Measurements from ENCODE around the gene TMTC2. TPM values are rescaled to one million over a fixed set of nuclear protein-coding genes. Genes with fewer than 3 reads are reported as not detected.

TMTC2 gene
- total and polyA plus RNA-seq, 5 donors from 2014 or later, result 0.10 to 6.3 (median 0.21) TPM

DNA sequence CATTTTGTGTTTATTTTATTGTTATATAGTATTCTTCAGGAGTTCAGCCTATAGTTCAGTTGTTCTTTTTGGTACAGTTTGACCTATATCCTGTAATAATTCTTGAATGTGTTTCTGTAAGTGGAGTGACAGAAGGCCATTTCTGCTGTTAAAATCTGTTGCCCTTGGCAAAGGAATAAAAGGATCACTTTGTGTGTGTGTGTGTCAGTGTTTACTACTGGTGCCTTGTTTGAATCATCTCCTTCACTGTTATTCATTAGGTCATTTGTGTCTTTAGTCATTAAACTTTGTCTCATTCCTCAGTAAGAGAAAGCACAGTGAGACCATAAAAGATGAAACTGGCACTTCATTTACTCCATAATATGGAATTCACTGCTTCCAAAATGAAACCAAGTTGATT lies 130.7 kb downstream of the TMTC2 start:
- no peak for ATAC-seq (ENCODE audit: low read depth in 2 of 2)
- peaks cover 0 to 7% (median 0%) of the 10 kb centered on the region in 7 donors for H3K9me3 Mint-ChIP-seq
- H3K4me3 Mint-ChIP-seq, result no peak overlapping the region
- H3K9me3 ChIP-seq (ENCODE audit: control insufficient read depth in 2 of 2, low read length in 2 of 2), result no peaks in the 10 kb centered on the region
- H3K4me1 Mint-ChIP-seq, result peaks cover 0 to 5% (median 0%) of the 10 kb centered on the region in 4 donors
- peaks cover 7% of the 10 kb centered on the region for H3K36me3 Mint-ChIP-seq
- H3K36me3 ChIP-seq (ENCODE audit: control insufficient read depth, insufficient read depth, low read length), result no peaks in the 10 kb centered on the region
- H3K27me3 Mint-ChIP-seq, result no peaks in the 10 kb centered on the region
- no peaks in the 10 kb centered on the region for H3K27me3 ChIP-seq (ENCODE audit: control insufficient read depth, insufficient read depth, low read length)
- H3K27ac ChIP-seq (ENCODE audit: insufficient read depth, low read length, poor library complexity, severe bottlenecking), result no peak overlapping the region
- no peak for DNase-seq
- H3K4me3 ChIP-seq (ENCODE audit: low read depth, low read length), result no peak overlapping the region
- no peak overlapping the region for H3K27ac Mint-ChIP-seq
- H3K4me1 ChIP-seq (ENCODE audit: control insufficient read depth, insufficient read depth, low read length, poor library complexity, severe bottlenecking), result no peaks in the 10 kb centered on the region

DNA sequence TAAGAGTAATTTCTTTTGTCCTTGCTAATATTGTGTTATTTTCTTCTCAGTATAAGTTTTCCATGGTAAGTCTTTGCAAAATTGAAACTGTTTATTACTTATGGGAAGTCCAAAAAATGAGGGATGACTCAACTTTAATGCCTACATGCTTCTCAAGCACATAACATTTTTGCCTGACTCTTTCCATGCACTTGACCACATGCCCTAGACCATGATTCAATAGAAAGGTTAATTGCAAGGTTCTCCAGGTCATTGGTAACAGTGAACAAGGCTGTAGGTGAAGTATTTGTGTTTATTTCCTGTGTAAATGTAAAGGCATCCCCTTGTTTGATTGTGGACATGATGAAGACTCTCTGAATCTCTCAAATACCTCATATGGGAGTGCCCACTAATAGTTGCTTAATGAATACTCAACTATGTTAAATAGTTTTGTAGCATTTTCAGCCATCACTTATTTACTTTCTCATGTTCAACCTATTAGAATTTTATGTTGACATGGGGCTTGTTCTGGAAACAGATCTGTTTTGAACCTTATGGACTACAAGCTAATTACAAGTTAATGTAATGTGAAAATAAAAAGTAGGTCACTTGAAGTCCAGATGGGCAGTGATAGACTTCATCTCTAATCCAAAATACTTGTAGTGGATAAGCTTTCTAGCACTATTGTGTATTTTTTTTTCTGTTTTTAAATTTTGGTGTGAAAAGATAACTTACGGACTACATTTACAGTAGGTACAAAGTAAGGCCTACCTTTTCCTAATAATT lies 131.7 kb downstream of the TMTC2 start:
- H3K36me3 Mint-ChIP-seq, result peaks cover 7% of the 10 kb centered on the region
- DNase-seq (no peak), ATAC-seq (ENCODE audit: low read depth in 2 of 2) (no peak)
- peaks cover 0 to 7% (median 0%) of the 10 kb centered on the region in 7 donors for H3K9me3 Mint-ChIP-seq
- no peaks in the 10 kb centered on the region for H3K4me1 ChIP-seq (ENCODE audit: control insufficient read depth, insufficient read depth, low read length, poor library complexity, severe bottlenecking)
- H3K27me3 Mint-ChIP-seq, result no peaks in the 10 kb centered on the region
- H3K27ac ChIP-seq (ENCODE audit: insufficient read depth, low read length, poor library complexity, severe bottlenecking), result no peak overlapping the region
- H3K27me3 ChIP-seq (ENCODE audit: control insufficient read depth, insufficient read depth, low read length), result no peaks in the 10 kb centered on the region
- no peak overlapping the region for H3K4me3 Mint-ChIP-seq
- H3K27ac Mint-ChIP-seq, result no peak overlapping the region
- H3K4me1 Mint-ChIP-seq, result peaks cover 0 to 5% (median 0%) of the 10 kb centered on the region in 4 donors
- H3K4me3 ChIP-seq (ENCODE audit: low read depth, low read length), result no peak overlapping the region
- no peaks in the 10 kb centered on the region for H3K36me3 ChIP-seq (ENCODE audit: control insufficient read depth, insufficient read depth, low read length)
- H3K9me3 ChIP-seq (ENCODE audit: control insufficient read depth in 2 of 2, low read length in 2 of 2), result no peaks in the 10 kb centered on the region

DNA sequence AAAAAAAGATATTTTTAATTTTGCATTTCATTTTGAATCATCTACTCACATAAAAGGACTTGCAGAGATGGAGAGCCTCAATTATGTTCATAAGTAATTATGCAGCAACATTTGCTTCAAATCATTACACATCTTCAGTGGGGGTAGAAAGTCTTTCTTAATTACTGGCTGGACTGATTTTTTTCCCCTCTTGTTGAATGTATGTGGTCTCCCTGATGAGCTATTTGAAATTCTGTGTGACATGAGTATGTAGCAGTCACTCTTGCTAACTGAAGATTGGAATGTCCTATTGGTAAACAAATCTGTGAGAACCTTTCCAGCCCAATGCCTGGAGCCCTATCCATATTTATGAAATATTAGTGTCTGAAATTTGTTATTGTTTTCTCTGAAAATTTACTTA lies 139.8 kb downstream of the TMTC2 start:
- no peaks in the 10 kb centered on the region for H3K4me1 ChIP-seq (ENCODE audit: control insufficient read depth, insufficient read depth, low read length, poor library complexity, severe bottlenecking)

DNA sequence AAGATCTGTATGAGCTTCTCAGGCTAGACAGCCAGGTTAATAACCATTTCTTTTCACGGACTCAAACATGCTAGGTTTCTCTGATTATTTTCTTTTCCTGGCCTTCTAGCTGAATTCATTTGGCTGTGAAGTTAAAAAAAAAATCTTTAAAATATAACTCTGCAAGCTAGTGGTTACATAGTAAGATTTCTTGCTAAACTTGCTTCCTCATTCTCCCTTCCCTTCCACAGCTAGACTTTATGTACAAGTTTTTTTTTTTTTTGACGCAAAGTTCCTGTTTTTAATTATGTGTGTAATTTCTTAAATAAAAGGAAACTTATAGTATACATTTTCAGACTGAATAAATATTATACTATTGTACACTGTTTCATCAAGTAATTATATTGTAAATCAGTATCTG lies 145.4 kb downstream of the TMTC2 start:
- no peak for ATAC-seq (ENCODE audit: low read depth in 2 of 2)

More for the DNA sequence above, 139.8 kb downstream of the TMTC2 start:
- Mint-ChIP-seq H3K36me3 (peaks cover 3% of the 10 kb centered on the region), H3K4me3 (no peak overlapping the region), H3K27me3 (no peaks in the 10 kb centered on the region), H3K9me3 (no peaks in the 10 kb centered on the region), H3K4me1 (no peaks in the 10 kb centered on the region), H3K27ac (no peak overlapping the region)
- Histone ChIP-seq H3K9me3 (ENCODE audit: control insufficient read depth in 2 of 2, low read length in 2 of 2) (no peaks in the 10 kb centered on the region), H3K36me3 (ENCODE audit: control insufficient read depth, insufficient read depth, low read length) (no peaks in the 10 kb centered on the region), H3K27me3 (ENCODE audit: control insufficient read depth, insufficient read depth, low read length) (no peaks in the 10 kb centered on the region), H3K27ac (ENCODE audit: insufficient read depth, low read length, poor library complexity, severe bottlenecking) (no peak overlapping the region), H3K4me3 (ENCODE audit: low read depth, low read length) (no peak overlapping the region)
- ATAC-seq (ENCODE audit: low read depth in 2 of 2) (no peak), DNase-seq (no peak)

DNA sequence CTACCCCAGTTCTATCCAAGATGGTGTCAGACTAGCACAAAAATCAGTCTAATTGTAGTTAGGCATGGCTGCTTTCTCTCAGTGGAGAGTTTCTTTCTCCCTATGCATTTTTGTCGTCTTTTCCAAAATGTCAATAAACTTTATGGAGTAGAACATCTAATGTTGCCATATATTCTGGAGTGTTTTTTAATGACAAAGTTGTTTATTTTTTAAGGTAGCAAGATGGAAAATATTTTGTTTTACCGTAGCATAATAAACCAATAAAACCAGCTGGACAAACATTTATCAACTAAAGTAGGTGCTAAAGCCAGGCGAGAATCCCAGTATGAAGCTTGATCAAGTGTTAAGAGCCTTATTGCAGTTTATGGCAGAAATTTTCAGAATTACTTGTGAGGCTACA lies 146.3 kb downstream of the TMTC2 start:
- Mint-ChIP-seq H3K36me3 (peaks cover 5% of the 10 kb centered on the region), H3K9me3 (no peaks in the 10 kb centered on the region), H3K27ac (no peak overlapping the region), H3K27me3 (no peaks in the 10 kb centered on the region), H3K4me1 (no peaks in the 10 kb centered on the region), H3K4me3 (no peak overlapping the region)
- Histone ChIP-seq H3K9me3 (ENCODE audit: control insufficient read depth in 2 of 2, low read length in 2 of 2) (no peaks in the 10 kb centered on the region), H3K4me1 (ENCODE audit: control insufficient read depth, insufficient read depth, low read length, poor library complexity, severe bottlenecking) (no peaks in the 10 kb centered on the region), H3K4me3 (ENCODE audit: low read depth, low read length) (no peak overlapping the region), H3K36me3 (ENCODE audit: control insufficient read depth, insufficient read depth, low read length) (no peaks in the 10 kb centered on the region), H3K27ac (ENCODE audit: insufficient read depth, low read length, poor library complexity, severe bottlenecking) (no peak overlapping the region), H3K27me3 (ENCODE audit: control insufficient read depth, insufficient read depth, low read length) (no peaks in the 10 kb centered on the region)
- DNase-seq (no peak), ATAC-seq (ENCODE audit: low read depth in 2 of 2) (no peak)

More for the DNA sequence above, 145.4 kb downstream of the TMTC2 start:
- no peaks in the 10 kb centered on the region for H3K27me3 ChIP-seq (ENCODE audit: control insufficient read depth, insufficient read depth, low read length)
- H3K4me1 Mint-ChIP-seq, result no peaks in the 10 kb centered on the region
- H3K36me3 ChIP-seq (ENCODE audit: control insufficient read depth, insufficient read depth, low read length), result no peaks in the 10 kb centered on the region
- H3K4me1 ChIP-seq (ENCODE audit: control insufficient read depth, insufficient read depth, low read length, poor library complexity, severe bottlenecking), result no peaks in the 10 kb centered on the region
- peaks cover 5% of the 10 kb centered on the region for H3K36me3 Mint-ChIP-seq
- no peaks in the 10 kb centered on the region for H3K9me3 Mint-ChIP-seq
- no peak for DNase-seq
- H3K4me3 ChIP-seq (ENCODE audit: low read depth, low read length), result no peak overlapping the region
- H3K27ac ChIP-seq (ENCODE audit: insufficient read depth, low read length, poor library complexity, severe bottlenecking), result no peak overlapping the region
- H3K27ac Mint-ChIP-seq, result no peak overlapping the region
- H3K27me3 Mint-ChIP-seq, result no peaks in the 10 kb centered on the region
- no peaks in the 10 kb centered on the region for H3K9me3 ChIP-seq (ENCODE audit: control insufficient read depth in 2 of 2, low read length in 2 of 2)
- no peak overlapping the region for H3K4me3 Mint-ChIP-seq

DNA sequence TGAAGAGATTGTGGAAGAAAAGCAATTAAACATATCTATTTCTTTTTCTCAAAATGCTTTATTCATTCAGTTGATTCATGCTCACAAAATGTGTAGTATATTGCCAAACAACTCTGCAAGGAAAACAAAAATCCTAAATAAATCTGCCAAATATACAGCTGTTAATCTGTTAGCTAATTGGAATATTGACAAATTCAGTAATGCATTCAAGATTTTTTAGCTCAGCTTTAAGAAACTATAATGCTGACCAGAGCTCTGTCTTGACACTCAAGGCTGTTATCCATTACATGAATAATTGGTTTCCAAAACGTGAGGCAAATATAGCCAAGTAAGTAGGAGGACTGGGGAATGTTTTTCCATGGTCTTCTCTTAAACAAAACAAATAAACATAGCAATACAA lies 146.8 kb downstream of the TMTC2 start:
- H3K4me1 Mint-ChIP-seq, result no peaks in the 10 kb centered on the region
- no peak overlapping the region for H3K4me3 Mint-ChIP-seq
- H3K36me3 Mint-ChIP-seq, result peaks cover 5% of the 10 kb centered on the region
- no peak overlapping the region for H3K27ac Mint-ChIP-seq
- no peaks in the 10 kb centered on the region for H3K9me3 Mint-ChIP-seq
- H3K27me3 Mint-ChIP-seq, result no peaks in the 10 kb centered on the region
- Histone ChIP-seq H3K36me3 (ENCODE audit: control insufficient read depth, insufficient read depth, low read length) (no peaks in the 10 kb centered on the region), H3K27ac (ENCODE audit: insufficient read depth, low read length, poor library complexity, severe bottlenecking) (no peak overlapping the region), H3K9me3 (ENCODE audit: control insufficient read depth in 2 of 2, low read length in 2 of 2) (no peaks in the 10 kb centered on the region), H3K4me3 (ENCODE audit: low read depth, low read length) (no peak overlapping the region), H3K4me1 (ENCODE audit: control insufficient read depth, insufficient read depth, low read length, poor library complexity, severe bottlenecking) (no peaks in the 10 kb centered on the region), H3K27me3 (ENCODE audit: control insufficient read depth, insufficient read depth, low read length) (no peaks in the 10 kb centered on the region)
- DNase-seq (no peak), ATAC-seq (ENCODE audit: low read depth in 2 of 2) (no peak)

DNA sequence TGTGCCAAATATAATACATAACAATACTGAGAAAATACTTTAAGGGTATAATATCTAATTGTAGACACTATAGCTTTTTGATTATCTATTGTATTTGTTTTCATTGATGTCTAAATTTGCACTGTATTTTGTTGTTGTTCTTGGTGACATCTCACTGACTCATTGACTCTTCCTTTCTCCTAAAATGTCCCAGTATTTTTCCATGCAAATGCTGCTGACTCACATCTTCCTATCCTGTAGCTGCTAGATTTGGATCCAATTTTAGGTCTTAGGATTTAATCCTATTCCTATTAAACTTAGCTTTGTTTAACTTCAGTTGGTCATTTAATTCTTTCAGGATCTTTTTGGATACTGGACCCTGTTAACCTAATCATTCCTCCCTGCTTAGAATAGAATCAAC lies 148.5 kb downstream of the TMTC2 start:
- Histone ChIP-seq H3K9me3 (ENCODE audit: control insufficient read depth in 2 of 2, low read length in 2 of 2) (no peaks in the 10 kb centered on the region), H3K27ac (ENCODE audit: insufficient read depth, low read length, poor library complexity, severe bottlenecking) (no peak overlapping the region), H3K4me1 (ENCODE audit: control insufficient read depth, insufficient read depth, low read length, poor library complexity, severe bottlenecking) (no peaks in the 10 kb centered on the region), H3K36me3 (ENCODE audit: control insufficient read depth, insufficient read depth, low read length) (no peaks in the 10 kb centered on the region), H3K4me3 (ENCODE audit: low read depth, low read length) (no peak overlapping the region), H3K27me3 (ENCODE audit: control insufficient read depth, insufficient read depth, low read length) (no peaks in the 10 kb centered on the region)
- Mint-ChIP-seq H3K4me1 (no peaks in the 10 kb centered on the region), H3K27me3 (no peaks in the 10 kb centered on the region), H3K4me3 (no peak overlapping the region), H3K9me3 (no peaks in the 10 kb centered on the region), H3K27ac (no peak overlapping the region), H3K36me3 (peaks cover 5% of the 10 kb centered on the region)
- ATAC-seq (ENCODE audit: low read depth in 2 of 2) (no peak), DNase-seq (no peak)

DNA sequence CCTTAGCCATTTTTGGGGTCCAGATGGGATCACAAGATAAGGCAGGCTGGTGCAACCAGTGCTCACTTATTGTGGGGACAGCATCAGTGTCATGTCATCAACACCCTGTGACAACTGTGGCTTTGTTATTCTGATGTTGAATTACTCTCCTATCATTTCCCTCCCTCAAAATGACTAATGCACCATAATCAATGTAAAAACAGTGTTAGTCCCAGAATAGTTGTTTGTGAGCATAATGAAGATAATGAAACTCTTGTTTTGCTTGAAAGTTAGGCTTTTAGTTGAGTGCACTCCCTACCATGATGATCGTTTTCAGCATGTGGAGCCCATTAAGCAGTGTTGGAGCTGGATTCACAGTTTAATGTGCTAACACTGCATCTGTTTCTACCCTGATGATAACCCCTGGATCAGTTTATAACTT lies 151.4 kb downstream of the TMTC2 start:
- DNase-seq, result no peak
- Histone ChIP-seq H3K36me3 (ENCODE audit: control insufficient read depth, insufficient read depth, low read length) (no peaks in the 10 kb centered on the region), H3K9me3 (ENCODE audit: control insufficient read depth in 2 of 2, low read length in 2 of 2) (no peaks in the 10 kb centered on the region), H3K27me3 (ENCODE audit: control insufficient read depth, insufficient read depth, low read length) (no peaks in the 10 kb centered on the region), H3K27ac (ENCODE audit: insufficient read depth, low read length, poor library complexity, severe bottlenecking) (no peak overlapping the region), H3K4me1 (ENCODE audit: control insufficient read depth, insufficient read depth, low read length, poor library complexity, severe bottlenecking) (no peaks in the 10 kb centered on the region), H3K4me3 (ENCODE audit: low read depth, low read length) (no peak overlapping the region)
- H3K4me1 Mint-ChIP-seq, result peaks cover 0 to 5% (median 0%) of the 10 kb centered on the region in 4 donors
- no peaks in the 10 kb centered on the region for H3K9me3 Mint-ChIP-seq
- H3K27me3 Mint-ChIP-seq, result no peaks in the 10 kb centered on the region
- no peaks in the 10 kb centered on the region for H3K36me3 Mint-ChIP-seq
- H3K27ac Mint-ChIP-seq, result peak overlapping the region in 1 of 3 donors; percentile 59
- ATAC-seq (ENCODE audit: low read depth in 2 of 2), result no peak
- no peak overlapping the region for H3K4me3 Mint-ChIP-seq

Data from CD4-positive, CD25-positive, alpha-beta regulatory T cell (primary cell).